Measurements from ENCODE around the gene PLSCR1. TPM values are rescaled to one million over a fixed set of nuclear protein-coding genes. Genes with fewer than 3 reads are reported as not detected.

PLSCR1 gene
- total and polyA plus RNA-seq, 2 donors (not counting 1 experiment from before 2014, with no cell fraction given) = 16.8 to 44.6 TPM

DNA sequence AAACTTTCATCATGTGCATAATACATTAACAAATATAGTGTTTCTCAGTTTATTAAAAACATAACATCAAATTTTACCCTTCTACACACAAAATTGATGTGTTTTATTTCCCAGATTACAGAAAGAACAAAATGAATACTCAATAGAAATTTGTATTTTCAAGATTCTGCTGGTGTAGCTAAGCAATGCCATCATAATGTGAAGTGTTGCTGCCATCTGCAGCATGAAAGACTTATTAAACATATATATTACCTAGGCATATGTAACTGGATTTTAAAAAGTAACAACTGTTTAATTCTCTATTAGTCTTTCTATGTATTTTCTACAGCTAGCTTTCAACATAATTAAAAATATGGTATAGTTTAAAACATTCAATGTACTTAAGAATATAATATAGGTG, 33.3 kb upstream of the PLSCR1 start:
- intact Hi-C loops (cut with micrococcal nuclease) = loop anchor here (1.0 kb wide), 4 partner anchors 243 to 512 kb away; no protein-coding TSS in a partner anchor
- no peak overlapping the region for H3K27ac Mint-ChIP-seq

DNA sequence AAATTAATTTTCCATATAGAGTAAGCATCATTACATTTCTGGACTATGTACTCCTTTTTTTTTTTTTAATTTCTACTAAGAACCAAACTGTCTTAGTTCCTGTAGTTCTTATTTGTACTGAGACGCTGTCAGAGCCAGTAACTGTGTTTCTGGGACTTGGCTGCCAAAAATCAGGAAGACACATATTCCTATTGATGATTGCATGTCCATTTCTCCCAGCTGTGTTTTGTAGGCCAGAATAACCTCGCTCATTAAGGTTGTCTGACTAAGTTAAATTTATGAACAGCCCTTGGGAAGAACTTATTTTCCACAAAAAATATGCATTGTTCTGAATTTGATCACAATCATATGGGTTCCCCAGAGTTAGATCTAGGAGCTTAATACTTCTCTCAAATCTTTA, 31.2 kb upstream of the PLSCR1 start:
- Mint-ChIP-seq H3K4me3 (no peak overlapping the region), H3K27ac (no peak overlapping the region), H3K4me1 (no peaks in the 10 kb centered on the region), H3K27me3 (no peaks in the 10 kb centered on the region), H3K9me3 (ENCODE audit: insufficient read depth) (no peaks in the 10 kb centered on the region)
- POLR2A ChIA-PET = interaction anchor here (0.7 kb wide), 1 partner anchor 1441 kb away, joined by 5 read pairs; no protein-coding TSS in a partner anchor
- H3K36me3 ChIP-seq (replicated peaks in 1 of 2; ENCODE audit: control extremely low read depth in 1 of 2, control insufficient read depth in 1 of 2, extremely low read depth in 1 of 2, insufficient read depth in 2 of 2, low read length in 1 of 2) = no peaks in the 10 kb centered on the region
- no peak overlapping the region for H3K27ac ChIP-seq (ENCODE audit: low read length in 2 of 2)
- intact Hi-C loops (cut with micrococcal nuclease) = no loop called here
- no peak for TF ChIP-seq EZH2 (IDR thresholded peaks at IDR 0.05; ENCODE audit: borderline replicate concordance, insufficient read depth, low read depth, low read length, poor library complexity, severe bottlenecking)
- TF ChIP-seq, protein P1, sequence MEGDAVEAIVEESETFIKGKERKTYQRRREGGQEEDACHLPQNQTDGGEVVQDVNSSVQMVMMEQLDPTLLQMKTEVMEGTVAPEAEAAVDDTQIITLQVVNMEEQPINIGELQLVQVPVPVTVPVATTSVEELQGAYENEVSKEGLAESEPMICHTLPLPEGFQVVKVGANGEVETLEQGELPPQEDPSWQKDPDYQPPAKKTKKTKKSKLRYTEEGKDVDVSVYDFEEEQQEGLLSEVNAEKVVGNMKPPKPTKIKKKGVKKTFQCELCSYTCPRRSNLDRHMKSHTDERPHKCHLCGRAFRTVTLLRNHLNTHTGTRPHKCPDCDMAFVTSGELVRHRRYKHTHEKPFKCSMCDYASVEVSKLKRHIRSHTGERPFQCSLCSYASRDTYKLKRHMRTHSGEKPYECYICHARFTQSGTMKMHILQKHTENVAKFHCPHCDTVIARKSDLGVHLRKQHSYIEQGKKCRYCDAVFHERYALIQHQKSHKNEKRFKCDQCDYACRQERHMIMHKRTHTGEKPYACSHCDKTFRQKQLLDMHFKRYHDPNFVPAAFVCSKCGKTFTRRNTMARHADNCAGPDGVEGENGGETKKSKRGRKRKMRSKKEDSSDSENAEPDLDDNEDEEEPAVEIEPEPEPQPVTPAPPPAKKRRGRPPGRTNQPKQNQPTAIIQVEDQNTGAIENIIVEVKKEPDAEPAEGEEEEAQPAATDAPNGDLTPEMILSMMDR (IDR thresholded peaks at IDR 0.05) = no peak
- no peak overlapping the region for H3K4me3 ChIP-seq (ENCODE audit: control extremely low read depth in 1 of 5, extremely low read depth in 1 of 5, insufficient read depth in 1 of 5, low read depth in 2 of 5, low read length in 4 of 5)
- H4K20me1 ChIP-seq (ENCODE audit: control insufficient read depth, insufficient read depth, low read length, poor library complexity, severe bottlenecking) = no peaks in the 10 kb centered on the region
- H3K9me3 ChIP-seq (ENCODE audit: control extremely low read depth in 1 of 3, control insufficient read depth in 2 of 3, insufficient read depth in 1 of 3, low read length in 2 of 3) = no peaks in the 10 kb centered on the region
- H3K9ac ChIP-seq (ENCODE audit: low read length) = no peak overlapping the region
- no peak overlapping the region for H2AFZ ChIP-seq (ENCODE audit: insufficient read depth, low read depth, low read length, poor library complexity, severe bottlenecking)
- ATAC-seq (ENCODE audit: low read depth) (no peak), DNase-seq (no peak)
- no peak overlapping the region for H3K4me2 ChIP-seq (replicated peaks; ENCODE audit: low read depth, low read length, poor library complexity, severe bottlenecking)
- 100% methylated on average over 1 of the region's 2 CpGs for WGBS (ENCODE audit: insufficient coverage)
- CTCF ChIA-PET = interaction anchor here (0.7 to 2.3 kb wide), 7 partner anchors 15 to 386 kb away, joined by 3 to 8 read pairs (median 3); no protein-coding TSS in a partner anchor
- no peaks in the 10 kb centered on the region for H3K4me1 ChIP-seq (ENCODE audit: control insufficient read depth in 2 of 2, insufficient read depth in 2 of 2, low read length in 2 of 2)
- no peaks in the 10 kb centered on the region for H3K27me3 ChIP-seq (replicated peaks in 1 of 4; ENCODE audit: control extremely low read depth in 1 of 4, control insufficient read depth in 3 of 4, insufficient read depth in 4 of 4, low read length in 3 of 4)
- no peaks in the 10 kb centered on the region for H3K79me2 ChIP-seq (ENCODE audit: control insufficient read depth, insufficient read depth, low read length)

More for the DNA sequence above, 33.3 kb upstream of the PLSCR1 start:
- Mint-ChIP-seq H3K9me3 (ENCODE audit: insufficient read depth) (no peaks in the 10 kb centered on the region), H3K4me1 (no peaks in the 10 kb centered on the region), H3K4me3 (no peak overlapping the region), H3K27me3 (no peaks in the 10 kb centered on the region)
- Histone ChIP-seq H2AFZ (ENCODE audit: insufficient read depth, low read depth, low read length, poor library complexity, severe bottlenecking) (no peak overlapping the region), H3K79me2 (ENCODE audit: control insufficient read depth, insufficient read depth, low read length) (no peaks in the 10 kb centered on the region), H3K36me3 (replicated peaks in 1 of 2; ENCODE audit: control extremely low read depth in 1 of 2, control insufficient read depth in 1 of 2, extremely low read depth in 1 of 2, insufficient read depth in 2 of 2, low read length in 1 of 2) (no peaks in the 10 kb centered on the region), H3K4me2 (replicated peaks; ENCODE audit: low read depth, low read length, poor library complexity, severe bottlenecking) (no peak overlapping the region), H3K9me3 (ENCODE audit: control extremely low read depth in 1 of 3, control insufficient read depth in 2 of 3, insufficient read depth in 1 of 3, low read length in 2 of 3) (no peaks in the 10 kb centered on the region), H3K4me1 (ENCODE audit: control insufficient read depth in 2 of 2, insufficient read depth in 2 of 2, low read length in 2 of 2) (no peaks in the 10 kb centered on the region), H3K9ac (ENCODE audit: low read length) (no peak overlapping the region), H3K27me3 (replicated peaks in 1 of 4; ENCODE audit: control extremely low read depth in 1 of 4, control insufficient read depth in 3 of 4, insufficient read depth in 4 of 4, low read length in 3 of 4) (no peaks in the 10 kb centered on the region), H4K20me1 (ENCODE audit: control insufficient read depth, insufficient read depth, low read length, poor library complexity, severe bottlenecking) (no peaks in the 10 kb centered on the region), H3K4me3 (ENCODE audit: control extremely low read depth in 1 of 5, extremely low read depth in 1 of 5, insufficient read depth in 1 of 5, low read depth in 2 of 5, low read length in 4 of 5) (no peak overlapping the region), H3K27ac (ENCODE audit: low read length in 2 of 2) (no peak overlapping the region)
- CTCF ChIA-PET = interaction anchor here (0.6 to 2.5 kb wide), 26 partner anchors 9 to 513 kb away, joined by 3 to 70 read pairs (median 5); partner anchors contain the start of genes PLSCR1 and PLSCR2
- TF ChIP-seq, protein P1 (IDR thresholded peaks at IDR 0.05) = peak; percentile 83
- no peak for TF ChIP-seq EZH2 (IDR thresholded peaks at IDR 0.05; ENCODE audit: borderline replicate concordance, insufficient read depth, low read depth, low read length, poor library complexity, severe bottlenecking)
- POLR2A ChIA-PET = no interaction called here
- ATAC-seq (ENCODE audit: low read depth) (no peak), DNase-seq (peak; percentile 60)
